Cerebellar cortex (tissue), 1 donor: ENCODE data around the gene CSDE1.
"Not testable (repeated sequence)": the region's sequence is repeated elsewhere in the genome, so short reads cannot be mapped to it uniquely, and the experiment has no call there.

Experiments
- DNase-seq: peaks from one replicate; pipeline ENCODE4 v3.0.0-alpha.2; 2015; ENCODE audit warnings: low spot score

Gene CSDE1

GRCh38 chr1:114757455-114758255 is at the start of gene CSDE1:
CSDE1 (minus strand) TSS chr1:114757984; CDS start chr1:114739890, 18,094 bp downstream.
- DNase-seq = peak; percentile 98

DNA sequence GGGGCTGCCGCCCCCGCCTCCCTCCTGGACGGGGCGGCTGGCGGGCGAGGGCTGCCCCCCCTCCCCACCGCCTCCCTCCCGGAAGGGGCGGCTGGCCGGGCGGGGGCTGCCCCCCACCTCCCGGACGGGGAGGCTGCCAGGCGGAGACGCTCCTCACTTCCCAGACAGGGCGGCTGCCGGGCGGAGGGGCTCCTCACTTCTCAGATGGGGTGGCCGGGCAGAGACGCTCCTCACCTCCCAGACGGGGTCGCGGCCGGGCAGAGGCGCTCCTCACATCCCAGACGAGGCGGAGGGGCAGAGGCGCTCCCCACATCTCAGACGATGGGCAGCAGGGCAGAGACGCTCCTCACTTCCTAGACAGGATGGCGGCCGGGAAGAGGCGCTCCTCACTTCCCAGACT is 46.7 kb upstream of the CSDE1 start:
- not testable (repeated sequence) for DNase-seq

DNA sequence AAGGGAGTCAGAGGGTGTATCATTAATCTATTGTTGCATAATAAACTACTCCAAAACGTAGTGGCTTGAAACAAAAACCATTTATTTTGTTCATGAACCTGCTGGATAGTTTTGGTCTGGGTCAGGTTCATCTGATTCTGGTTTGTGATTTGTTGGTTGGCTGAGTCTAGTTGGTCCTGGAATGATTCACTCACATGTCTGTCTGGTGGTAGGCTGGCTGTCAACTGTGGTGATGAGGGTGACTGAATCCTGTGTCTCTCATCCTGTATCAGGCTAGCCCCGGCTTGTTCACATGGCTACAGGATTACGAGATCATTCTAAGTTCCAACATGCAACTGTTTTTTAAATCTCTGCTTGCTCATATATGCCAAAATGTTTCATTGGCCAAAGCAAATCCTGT is 45.2 kb upstream of the CSDE1 start:
- DNase-seq = no peak

DNA sequence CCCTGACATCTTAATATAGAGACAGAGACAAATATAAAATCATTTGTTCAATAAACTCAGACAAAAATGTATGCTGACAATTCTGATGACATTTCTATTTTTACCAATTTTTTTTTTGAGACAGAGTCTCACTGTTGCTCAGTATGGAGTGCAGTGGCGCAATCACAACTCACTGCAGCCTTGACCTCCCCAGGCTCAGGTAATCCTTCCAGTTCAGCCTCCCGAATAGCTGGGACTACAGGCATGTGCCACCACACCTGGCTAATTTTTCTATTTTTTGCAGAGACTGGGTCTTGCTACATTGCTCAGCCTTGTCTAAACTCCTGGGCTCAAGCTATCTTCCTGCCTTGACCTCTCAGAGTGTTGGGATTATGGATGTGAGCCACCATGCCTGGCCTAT is 36.3 kb upstream of the CSDE1 start:
- DNase-seq = no peak

DNA sequence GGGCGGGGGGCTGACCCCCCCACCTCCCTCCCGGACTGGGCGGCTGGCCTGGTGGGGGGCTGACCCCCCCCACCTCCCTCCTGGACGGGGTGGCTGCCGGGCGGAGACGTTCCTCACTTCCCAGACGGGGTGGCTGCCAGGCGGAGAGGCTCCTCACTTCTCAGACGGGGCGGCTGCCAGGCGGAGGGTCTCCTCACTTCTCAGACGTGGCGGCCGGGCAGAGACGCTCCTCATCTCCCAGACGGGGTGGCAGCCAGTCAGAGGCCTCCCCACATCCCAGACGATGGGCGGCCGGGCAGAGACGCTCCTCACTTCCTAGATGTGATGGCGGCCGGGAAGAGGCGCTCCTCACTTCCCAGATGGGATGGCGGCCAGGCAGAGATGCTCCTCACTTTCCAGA is 32.8 kb upstream of the CSDE1 start:
- DNase-seq = not testable (repeated sequence)

- DNase-seq = not testable (repeated sequence)
Measured at GRCh38 chr1:114786440-114786839, 28.7 kb upstream of the CSDE1 start.

GRCh38 chr1:114782476-114782875 is 24.7 kb upstream of the CSDE1 start:
- DNase-seq = no peak

GRCh38 chr1:114780344-114781226 is 22.8 kb upstream of the CSDE1 start, which contains the start of gene SIKE1:
SIKE1 (minus strand) TSS chr1:114780685; CDS start chr1:114780607, 78 bp downstream.
- peak; percentile 98 for DNase-seq

DNA sequence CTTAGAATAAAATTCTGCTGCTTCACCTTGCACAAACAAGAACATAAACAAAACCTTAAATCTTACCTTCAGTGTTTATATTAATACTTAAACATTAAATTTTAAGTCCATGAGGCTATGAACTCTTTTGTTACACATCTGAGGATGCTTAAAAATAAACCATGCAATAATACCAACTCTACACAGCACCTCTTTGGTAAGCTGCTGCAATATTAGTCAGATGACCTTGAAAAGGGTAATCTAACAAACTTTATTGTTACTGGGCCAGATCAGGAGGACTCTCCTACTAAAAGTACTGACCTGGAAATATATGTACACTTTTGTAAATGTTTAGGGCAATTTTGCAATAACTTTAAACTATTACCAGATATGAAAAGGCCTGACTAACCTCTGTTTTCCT is 21.9 kb upstream of the CSDE1 start:
- DNase-seq = no peak

- DNase-seq = not testable (repeated sequence)
Measured at GRCh38 chr1:114776726-114777125, 18.9 kb upstream of the CSDE1 start.

DNA sequence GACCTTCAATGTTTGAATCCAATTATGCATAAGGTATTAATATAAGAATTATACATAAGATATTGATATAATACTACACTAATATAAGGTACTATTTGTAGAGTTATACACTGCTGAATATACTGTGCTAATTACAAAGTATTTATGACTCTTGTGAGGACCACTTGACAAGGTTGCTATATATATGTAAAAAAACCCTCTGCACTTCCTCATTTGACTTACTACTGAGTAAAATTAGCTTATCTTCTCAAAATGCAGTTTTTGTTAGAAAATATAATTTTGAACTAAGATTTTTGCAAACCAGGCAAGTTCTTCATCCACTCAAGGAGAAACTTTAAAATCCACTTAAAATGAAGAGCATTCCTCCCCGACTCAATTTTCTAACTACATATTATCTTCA is 14.2 kb upstream of the CSDE1 start:
- DNase-seq = no peak

- DNase-seq = no peak
Measured at GRCh38 chr1:114770989-114771388, 13.2 kb upstream of the CSDE1 start.

DNA sequence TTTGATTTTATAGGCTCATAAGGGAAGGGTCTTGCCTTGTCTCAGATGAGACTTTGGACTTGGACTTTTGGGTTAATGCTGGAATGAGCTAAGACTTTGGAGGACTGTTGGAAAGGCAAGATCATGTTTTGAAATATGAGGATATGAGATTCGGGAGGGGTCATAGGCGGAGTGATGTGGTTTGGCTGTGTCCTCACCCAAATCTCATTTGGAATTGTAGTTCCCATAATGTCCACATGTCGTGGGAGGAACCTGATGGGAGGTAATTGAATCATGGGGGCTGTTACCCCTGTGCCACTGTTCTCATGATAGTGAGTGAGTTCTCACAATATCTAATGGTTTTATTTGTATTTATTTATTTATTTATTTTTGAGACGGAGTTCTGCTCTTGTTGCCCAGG is 6.9 kb upstream of the CSDE1 start:
- no peak for DNase-seq

DNA sequence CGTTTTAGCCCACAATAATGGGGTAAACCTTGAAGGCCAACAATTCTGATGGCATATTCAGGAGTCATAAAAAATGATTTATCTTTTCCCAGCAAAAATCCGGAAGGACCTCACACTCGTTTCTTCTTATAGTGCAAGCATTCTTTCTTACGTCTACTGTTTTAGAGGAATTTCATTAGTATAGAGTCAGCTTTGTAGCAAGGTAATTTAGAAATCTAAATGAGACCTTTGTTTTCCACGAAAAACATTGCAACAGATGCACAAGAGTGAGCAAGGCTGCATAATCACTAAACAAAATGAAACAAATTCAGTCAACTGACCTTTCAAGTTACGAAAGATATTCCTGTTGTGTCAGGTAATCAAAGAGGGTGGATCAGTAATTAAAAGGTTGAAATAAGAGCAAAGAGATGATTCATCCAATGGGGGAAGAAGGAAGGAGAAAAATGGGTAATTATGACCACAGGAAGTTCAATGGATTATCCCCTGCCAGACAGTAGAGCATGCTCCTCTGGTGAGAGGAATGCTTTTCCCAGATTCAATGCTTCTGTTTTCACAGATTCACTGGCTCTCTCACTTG is 560 bp upstream of the CSDE1 start:
- no peak for DNase-seq

DNA sequence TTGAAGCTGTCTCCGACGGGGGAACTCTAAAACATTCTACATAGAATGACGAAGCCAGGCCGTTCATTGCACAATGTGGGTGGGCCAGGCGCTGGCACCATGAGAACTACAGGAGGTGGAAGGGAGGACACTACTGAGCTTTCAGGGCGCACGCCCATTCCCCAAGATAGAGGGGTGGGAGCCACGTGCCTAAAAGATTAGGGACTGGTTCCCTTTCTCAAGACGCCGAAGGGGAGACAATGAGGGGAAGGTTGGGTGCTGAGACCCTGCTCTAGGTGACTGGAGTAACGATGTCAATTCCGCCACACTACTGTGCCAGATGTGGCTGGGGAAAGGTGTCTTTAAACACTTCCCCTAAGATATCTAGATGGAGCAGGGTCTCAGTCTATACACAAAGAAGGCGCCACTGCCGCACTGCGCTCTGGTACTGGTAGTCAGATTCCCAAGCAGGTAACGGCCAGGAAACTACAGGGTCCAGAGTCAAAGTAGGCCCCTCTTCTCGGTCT is 782 bp downstream of the CSDE1 start:
- DNase-seq = no peak

DNA sequence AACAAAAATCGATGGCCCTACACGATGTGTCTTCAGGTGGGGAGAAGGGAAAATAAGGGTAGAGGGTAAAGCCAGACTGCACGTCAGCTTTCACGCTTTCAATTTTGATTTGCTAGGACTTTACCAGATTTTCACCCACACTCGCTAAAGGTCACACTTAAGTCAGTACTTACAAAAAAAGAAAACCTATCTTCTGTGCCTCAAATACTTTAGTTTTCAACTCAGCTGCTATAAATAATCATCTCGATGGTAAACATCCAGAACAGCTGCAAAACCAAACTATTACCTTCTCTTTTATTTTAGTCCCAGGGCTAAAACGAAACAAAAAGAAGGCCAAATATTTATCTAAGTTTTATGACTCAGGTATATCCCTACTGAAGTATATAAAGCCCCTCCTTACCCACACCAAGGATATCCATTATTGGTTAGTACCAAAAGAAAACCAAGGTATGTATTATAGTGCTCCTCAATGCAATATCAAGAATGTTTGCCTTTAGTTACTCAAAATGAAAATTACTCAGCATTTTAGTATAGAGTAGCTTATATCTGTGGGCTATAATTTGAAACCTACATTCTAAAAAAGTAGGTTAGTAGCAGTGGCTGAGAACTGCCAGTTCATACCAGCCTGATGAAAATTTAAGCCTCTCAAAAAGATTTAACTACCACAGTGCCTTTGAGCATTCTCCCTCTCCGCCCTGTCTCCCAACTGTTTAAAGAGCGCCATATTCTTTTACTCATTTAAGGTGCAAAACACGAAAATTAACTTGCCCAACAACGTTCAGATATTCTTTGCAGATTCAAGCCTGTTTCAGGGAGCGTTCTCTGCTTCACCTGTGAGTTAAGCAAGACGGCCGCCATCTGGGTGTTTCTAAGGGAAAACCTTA is 1.5 kb downstream of the CSDE1 start:
- no peak for DNase-seq

DNA sequence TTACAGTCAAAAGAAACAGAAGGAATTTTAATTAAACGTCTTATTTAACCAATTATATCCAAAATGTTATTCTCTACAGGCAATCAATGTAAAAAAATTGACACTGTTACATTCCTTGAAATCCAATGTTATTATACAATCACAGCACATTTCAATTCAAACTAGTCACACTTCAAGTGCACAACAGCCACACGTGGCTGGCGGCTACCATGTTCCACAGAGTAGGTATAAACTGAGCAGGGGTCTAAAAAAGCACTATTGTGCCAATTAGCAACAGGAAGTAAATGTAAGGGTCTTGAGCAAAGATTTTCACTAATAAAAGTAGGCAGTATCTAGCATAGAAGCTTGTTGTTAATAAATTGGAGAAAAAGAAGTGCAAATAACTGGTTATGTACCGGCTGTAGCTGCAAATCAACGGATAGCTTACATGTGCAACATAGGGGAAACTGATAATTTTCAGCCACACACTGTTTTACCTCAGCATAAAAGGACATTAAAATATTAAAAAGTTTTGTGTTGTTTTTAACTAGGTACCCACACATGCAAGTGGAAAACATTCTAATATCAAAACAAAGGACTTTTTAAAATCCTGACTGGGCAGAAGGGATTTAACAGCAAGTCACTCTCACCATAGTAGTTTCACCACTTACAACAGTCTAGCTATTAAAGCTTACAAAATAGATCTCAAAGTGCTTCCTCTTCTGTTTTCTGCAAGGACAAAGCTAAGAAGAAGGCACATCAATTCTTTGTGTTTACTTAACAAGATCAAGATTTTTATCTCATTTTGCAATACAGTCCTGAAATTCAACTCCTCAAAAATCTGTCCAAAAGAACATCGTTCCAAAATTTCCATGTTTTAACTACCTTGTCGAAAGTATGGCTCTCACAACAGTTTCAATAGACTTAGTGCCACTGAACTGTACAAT is 2.5 kb downstream of the CSDE1 start:
- DNase-seq = no peak

DNA sequence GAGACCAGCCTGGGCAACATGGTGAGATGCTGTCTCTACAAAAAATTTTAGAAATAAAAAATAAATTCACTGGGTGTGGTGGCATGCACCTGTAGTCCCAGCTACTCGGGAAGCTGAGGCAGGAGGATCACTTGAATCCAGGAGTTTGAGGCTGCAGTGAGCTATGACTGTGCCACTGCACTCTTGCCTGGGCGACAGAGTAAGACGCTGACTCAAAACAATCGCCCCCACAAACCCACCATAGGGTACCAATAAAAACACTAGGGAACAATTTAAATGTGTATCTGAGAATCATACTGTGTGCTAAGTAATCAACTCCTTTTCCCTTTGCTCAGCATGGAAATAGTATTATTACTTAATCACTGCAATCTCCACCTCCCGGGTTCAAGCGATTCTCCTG is 4.1 kb downstream of the CSDE1 start:
- DNase-seq = not testable (repeated sequence)

GRCh38 chr1:114753143-114753542 is 4.6 kb downstream of the CSDE1 start:
- DNase-seq = no peak

- peak; percentile 26 for DNase-seq
Measured at GRCh38 chr1:114750780-114751179, 7.0 kb downstream of the CSDE1 start.
